Gastrocnemius medialis (tissue), 4 donors: Measurements from ENCODE around the gene GDF9. TPM values are rescaled to one million over a fixed set of nuclear protein-coding genes. Genes with fewer than 3 reads are reported as not detected.
A peak's percentile ranks its signal among the peaks of the same experiment; 100 is the strongest.

Source experiments
- ATAC-seq, 2 donors: fragments of 150-250 bp; one replicate each; pipeline ENCODE4 v1.9.1; 2016
- DNase-seq, 2 donors: peaks; one replicate each; pipeline ENCODE4 v3.0.0-alpha.2; 2019
- H3K27ac ChIP-seq, 4 donors: fragments of 200-600 bp; sonication (generic); 1 replicate in 1 of 4; 2 replicates in 3 of 4; pipeline ENCODE4 v1.5.1; 2016 to 2018; ENCODE audit warnings: mild to moderate bottlenecking in 2 of 4, moderate library complexity in 1 of 4
- H3K27me3 ChIP-seq, 3 donors: fragments of 200-600 bp; sonication (generic) in 2 of 3; 1 replicate in 1 of 3; 2 replicates in 2 of 3; pipeline versions ENCODE4 v1.5.1 to v1.6.0; 2016 to 2019; ENCODE audit warnings: mild to moderate bottlenecking in 1 of 3, moderate library complexity in 1 of 3
- H3K36me3 ChIP-seq, 2 donors: fragments of 200-600 bp; sonication (generic) in 1 of 2; one replicate each; pipeline ENCODE4 v1.5.1; 2017 to 2018
- H3K4me1 ChIP-seq, 2 donors: fragments of 200-600 bp; sonication (generic) in 1 of 2; one replicate each; pipeline ENCODE4 v1.5.1; 2016 to 2017; ENCODE audit warnings: mild to moderate bottlenecking in 2 of 2
- H3K4me3 ChIP-seq, 4 donors: fragments of 200-600 bp; sonication (generic) in 3 of 4; 1 replicate in 1 of 4; 2 replicates in 3 of 4; pipeline ENCODE4 v1.5.1; 2016 to 2019; ENCODE audit warnings: mild to moderate bottlenecking in 2 of 4
- H3K9me3 ChIP-seq, 3 donors: fragments of 200-600 bp; sonication (generic) in 2 of 3; 1 replicate in 1 of 3; 2 replicates in 2 of 3; pipeline ENCODE4 v1.5.1; 2016 to 2019
- CTCF ChIP-seq, 5 experiments: fragments of 450-650 bp in 3 of 5; fragments of 200-600 bp in 2 of 5; sonication (generic) in 2 of 5; IDR thresholded peaks in 4 of 5; conservative IDR thresholded peaks in 1 of 5; 1 replicate in 4 of 5; 2 replicates in 1 of 5; pipeline ENCODE4 v1.5.1; 2016 to 2019; ENCODE audit warnings: antibody characterized with exemption in 5 of 5, mild to moderate bottlenecking in 3 of 5, moderate library complexity in 3 of 5
- POLR2A ChIP-seq, 2 donors: fragments of 450-650 bp; IDR thresholded peaks; one replicate each; pipeline ENCODE4 v1.6.1; 2017; ENCODE audit warnings: antibody characterized with exemption in 2 of 2, mild to moderate bottlenecking in 2 of 2, moderate library complexity in 2 of 2
- in situ Hi-C, 4 donors: fragments of 200-750 bp; cut with MboI; loops; one replicate each; pipeline versions ENCODE4 v1.15.0 to v1.8.0; 2017; ENCODE audit warnings: low sequenced_read_pairs in 4 of 4
- intact Hi-C: fragments of 100-400 bp; cut with DNase I; formaldehyde crosslinking; loops from one replicate; pipeline ENCODE4 v1.15.1; 2023; ENCODE audit warnings: low total_unique reads
- total RNA-seq, 4 donors: library from RNA; depleted of rRNA; stranded (reverse); fragments of >200 nt; gene quantifications; one replicate each; pipeline versions ENCODE4 v1.1.0 to v1.2.3, GENCODE V29; 2016

Gene GDF9
- total RNA-seq, 4 donors from 2014 or later, result 0.13 to 2.5 (median 0.46) TPM; not detected in 1

DNA sequence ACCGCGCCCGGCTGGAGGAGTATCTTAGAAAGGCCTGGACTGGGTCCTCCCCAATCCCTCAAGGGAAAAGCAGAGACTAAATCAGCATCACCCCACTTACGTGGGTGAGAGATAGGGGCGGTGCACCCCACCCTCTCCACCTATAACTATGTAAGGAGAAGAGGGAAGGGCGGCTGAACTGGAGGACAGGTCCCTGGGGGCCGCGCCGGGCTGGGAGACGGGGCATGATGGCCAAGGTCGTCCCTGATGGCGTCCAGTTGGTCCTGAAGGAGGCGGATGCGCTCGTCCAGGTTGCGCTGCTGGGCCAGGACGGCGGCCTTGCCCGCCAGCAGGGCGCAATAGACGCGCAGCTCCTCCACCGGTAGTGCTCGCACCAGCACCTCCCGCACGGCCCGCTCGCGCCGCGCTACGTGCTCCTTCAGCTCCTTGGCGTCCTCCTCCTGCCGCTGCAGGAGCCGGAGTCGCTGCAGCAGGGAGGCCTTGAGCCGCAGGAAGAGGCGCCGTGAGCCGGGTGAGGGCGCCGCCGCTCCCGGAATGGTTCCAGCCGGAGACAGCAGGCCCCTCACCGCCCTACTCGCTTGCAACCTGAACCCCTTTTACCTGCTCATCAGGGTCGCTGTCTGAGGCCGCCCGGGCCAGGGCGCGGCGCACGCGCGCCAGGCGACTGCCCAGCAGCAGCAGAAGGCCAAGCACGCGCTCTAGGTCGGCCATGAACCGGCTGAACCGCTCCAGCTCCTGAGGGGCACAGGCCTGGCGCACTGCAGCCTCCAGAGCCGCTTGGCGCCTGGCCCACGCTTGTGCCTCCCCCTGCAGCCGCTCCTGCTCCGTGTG lies 43.4 kb downstream of the GDF9 start:
- peaks cover 0 to 3% of the 10 kb centered on the region in 2 donors for H3K4me1 ChIP-seq
- intact Hi-C loops, result loop anchor here (5.0 kb wide), 2 partner anchors 86 to 166 kb away; partner anchors contain the start of genes IL13 and KIF3A
- H3K9me3 ChIP-seq, result no peaks in the 10 kb centered on the region
- H3K4me3 ChIP-seq, result no peak overlapping the region
- DNase-seq (no peak), ATAC-seq (no peak)
- no peak overlapping the region for H3K27ac ChIP-seq
- H3K27me3 ChIP-seq, result no peaks in the 10 kb centered on the region
- in situ Hi-C loops, result loop anchor here in 3 of 4 donors (10.0 to 25.0 kb wide), 2 partner anchors 78 to 286 kb away; partner anchors contain the start of genes IL5 (in 2 of the 3) and CCNI2 (in 1 of the 3)
- no peak for TF ChIP-seq POLR2A (IDR thresholded peaks at IDR 0.05)
- no peak for TF ChIP-seq CTCF (IDR thresholded peaks at IDR 0.05 in 4 of 5, conservative IDR thresholded peaks at IDR 0.05 in 1 of 5)
- H3K36me3 ChIP-seq, result no peaks in the 10 kb centered on the region

DNA sequence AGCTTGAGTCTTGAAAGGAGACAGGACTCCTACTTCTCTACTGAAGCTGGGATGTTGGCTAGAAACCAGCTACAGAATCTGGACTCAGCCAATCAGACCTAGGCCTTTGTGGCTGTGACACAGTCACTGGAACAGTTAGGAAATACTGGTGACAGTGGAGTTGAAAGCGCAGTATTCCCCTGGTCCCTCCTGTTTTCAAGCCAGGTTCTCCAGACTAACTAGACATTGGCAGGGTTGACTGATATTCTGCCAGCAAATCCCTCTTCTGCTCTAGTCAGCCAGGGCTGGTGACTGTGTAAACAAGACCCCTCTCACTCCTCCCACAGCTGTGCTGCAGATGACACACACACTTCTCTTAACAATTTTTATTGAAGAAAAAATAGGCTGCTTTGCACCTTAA lies 44.5 kb downstream of the GDF9 start:
- no peak for DNase-seq
- TF ChIP-seq POLR2A (IDR thresholded peaks at IDR 0.05) (no peak), CTCF (IDR thresholded peaks at IDR 0.05 in 4 of 5, conservative IDR thresholded peaks at IDR 0.05 in 1 of 5) (no peak)
- intact Hi-C loops, result loop anchor here (2.0 to 5.0 kb wide), 4 partner anchors 75 to 437 kb away; partner anchors contain the start of genes CCNI2, IL13 and KIF3A
- Histone ChIP-seq H3K36me3 (no peaks in the 10 kb centered on the region), H3K4me3 (no peak overlapping the region), H3K27me3 (no peaks in the 10 kb centered on the region), H3K27ac (no peak overlapping the region), H3K9me3 (no peaks in the 10 kb centered on the region), H3K4me1 (peaks cover 0 to 3% of the 10 kb centered on the region in 2 donors)
- in situ Hi-C loops, result loop anchor here in 3 of 4 donors (10.0 to 25.0 kb wide), 2 partner anchors 77 to 284 kb away; partner anchors contain the start of genes IL5 (in 2 of the 3) and CCNI2 (in 1 of the 3)
- peak in 1 of 2 donors; percentile 27 for ATAC-seq

DNA sequence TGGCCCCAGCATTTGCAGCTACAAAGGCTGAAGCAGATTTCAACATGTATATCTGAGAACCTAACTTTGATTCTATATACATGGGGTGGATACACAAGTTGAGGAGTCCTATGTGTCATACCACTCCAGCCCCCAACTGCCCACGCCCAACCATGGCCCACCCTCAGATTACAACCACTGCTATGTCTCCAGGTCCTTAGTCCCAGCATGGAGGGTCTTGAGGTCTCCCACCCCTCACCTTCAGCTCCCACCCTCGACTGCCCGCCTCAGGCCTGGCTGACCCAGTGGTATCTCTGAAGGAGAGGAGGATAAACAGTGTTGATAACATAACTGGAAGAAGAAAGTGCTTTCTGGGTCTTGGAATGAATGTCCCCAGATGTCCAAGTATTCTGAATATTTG lies 44.9 kb downstream of the GDF9 start:
- Histone ChIP-seq H3K27ac (no peak overlapping the region), H3K4me1 (peaks cover 0 to 3% of the 10 kb centered on the region in 2 donors), H3K36me3 (no peaks in the 10 kb centered on the region), H3K9me3 (no peaks in the 10 kb centered on the region), H3K4me3 (no peak overlapping the region), H3K27me3 (no peaks in the 10 kb centered on the region)
- no peak for DNase-seq
- ATAC-seq, result no peak
- TF ChIP-seq POLR2A (IDR thresholded peaks at IDR 0.05) (no peak), CTCF (IDR thresholded peaks at IDR 0.05 in 4 of 5, conservative IDR thresholded peaks at IDR 0.05 in 1 of 5) (no peak)
- intact Hi-C loops (loop anchor here (2.0 to 5.0 kb wide), 4 partner anchors 75 to 437 kb away; partner anchors contain the start of genes CCNI2, IL13 and KIF3A), in situ Hi-C loops (loop anchor here in 3 of 4 donors (10.0 to 25.0 kb wide), 2 partner anchors 77 to 284 kb away; partner anchors contain the start of genes IL5 (in 2 of the 3) and CCNI2 (in 1 of the 3))

DNA sequence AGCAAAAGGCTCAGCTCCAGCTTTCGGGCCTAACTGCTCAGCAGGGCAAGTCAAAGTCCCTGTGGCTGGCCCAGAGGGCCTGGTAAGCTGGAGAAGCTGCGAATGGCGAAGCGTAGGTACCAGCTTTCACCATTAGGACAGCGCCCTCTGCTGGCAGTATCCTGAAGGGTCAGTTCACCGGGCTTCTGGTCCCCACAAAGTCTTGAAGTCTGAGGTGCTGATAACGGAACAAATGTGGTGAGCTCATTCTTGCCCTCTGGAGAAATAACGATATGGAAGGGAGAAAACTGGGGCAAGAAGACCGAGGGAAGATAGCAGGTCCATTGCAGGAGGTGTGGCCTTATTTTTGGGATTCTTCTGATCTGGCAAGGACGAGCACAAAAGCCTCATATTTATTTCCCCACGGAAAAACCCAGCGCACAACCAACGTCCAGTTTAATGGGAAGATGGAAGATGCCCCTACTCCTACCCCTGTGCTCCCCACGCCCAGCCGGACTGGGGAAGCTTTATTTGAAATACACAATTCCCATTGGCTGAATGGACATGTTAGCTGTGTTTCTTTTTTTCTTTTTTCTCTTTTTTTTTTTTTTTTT lies 46.0 kb downstream of the GDF9 start:
- no peaks in the 10 kb centered on the region for H3K27me3 ChIP-seq
- intact Hi-C loops, result loop anchor here (2.0 to 5.0 kb wide), 4 partner anchors 73 to 435 kb away; partner anchors contain the start of genes CCNI2, IL13 and KIF3A
- in situ Hi-C loops, result loop anchor here in 3 of 4 donors (10.0 to 25.0 kb wide), 2 partner anchors 75 to 283 kb away; partner anchors contain the start of genes IL5 (in 2 of the 3) and CCNI2 (in 1 of the 3)

More for the DNA sequence above, 46.0 kb downstream of the GDF9 start:
- no peaks in the 10 kb centered on the region for H3K9me3 ChIP-seq
- DNase-seq (peak; percentile 65 to 78), ATAC-seq (peak; percentile 76 to 92)
- H3K27ac ChIP-seq, result no peak overlapping the region
- peaks cover 0 to 3% of the 10 kb centered on the region in 2 donors for H3K4me1 ChIP-seq
- H3K36me3 ChIP-seq, result no peaks in the 10 kb centered on the region
- TF ChIP-seq POLR2A (IDR thresholded peaks at IDR 0.05) (no peak), CTCF (IDR thresholded peaks at IDR 0.05 in 4 of 5, conservative IDR thresholded peaks at IDR 0.05 in 1 of 5) (peak; percentile 66 to 89 (median 82))
- no peak overlapping the region for H3K4me3 ChIP-seq
